ENCODE results near the gene MAP4K2.

Gene MAP4K2

DNA sequence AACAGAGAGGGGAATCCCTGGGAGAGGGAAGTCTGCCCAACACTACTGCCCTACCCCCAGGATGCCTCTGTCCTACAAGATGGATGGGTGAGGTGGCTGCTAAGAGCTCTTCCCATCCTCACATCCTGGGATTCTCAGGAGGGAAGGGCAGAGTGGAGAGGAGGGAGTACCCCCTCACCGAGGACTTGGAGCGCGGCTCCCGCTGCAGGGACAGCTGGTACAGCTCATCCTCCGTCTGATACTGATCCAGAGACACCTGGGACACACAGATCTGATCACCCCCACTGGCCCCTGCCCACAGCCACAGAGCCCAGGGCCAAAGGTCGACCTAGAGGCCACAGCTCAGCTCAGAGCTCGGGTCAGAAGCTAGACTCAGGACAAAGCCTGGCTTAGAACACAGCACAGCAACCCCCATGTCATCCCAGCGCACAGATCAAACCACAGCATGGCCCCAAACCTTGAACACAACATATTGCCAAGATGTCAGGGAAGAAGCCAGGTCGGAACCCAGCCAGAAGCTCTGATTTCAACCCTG is 67.2 kb downstream of the MAP4K2 start:
- H3K27ac ChIP-seq (ENCODE audit: low read length) = no peak overlapping the region
- H4K20me1 ChIP-seq (ENCODE audit: insufficient read depth, low read length) = no peaks in the 10 kb centered on the region
- no peaks in the 10 kb centered on the region for H3K4me1 ChIP-seq (ENCODE audit: low read length)
- H3K27me3 ChIP-seq (replicated peaks; ENCODE audit: insufficient read depth, low read length) = peaks cover 91% of the 10 kb centered on the region
- H2AFZ ChIP-seq (ENCODE audit: low read length) = no peak overlapping the region
- H3K9me2 ChIP-seq (replicated peaks; ENCODE audit: insufficient read depth, low read length) = no peaks in the 10 kb centered on the region
- H3F3A ChIP-seq (ENCODE audit: insufficient read depth, low read length) = no peaks in the 10 kb centered on the region
- H3K36me3 ChIP-seq (replicated peaks; ENCODE audit: insufficient read depth, low read length) = no peaks in the 10 kb centered on the region
- H3K4me2 ChIP-seq (ENCODE audit: low read depth, low read length) = no peak overlapping the region
- DNase-seq = no peak
- no peaks in the 10 kb centered on the region for H3K9me3 ChIP-seq (replicated peaks; ENCODE audit: insufficient read depth, low read length)
- no peak for TF ChIP-seq EZH2phosphoT487 (IDR thresholded peaks at IDR 0.05; ENCODE audit: low read length)
- H3K4me3 ChIP-seq (ENCODE audit: low read length) = no peak overlapping the region
- H3K79me2 ChIP-seq (ENCODE audit: low read length) = no peaks in the 10 kb centered on the region
- no peak overlapping the region for H3K9ac ChIP-seq (ENCODE audit: low read length)

All from MM.1S (cell line).